Sigmoid colon (tissue), 7 donors: ENCODE results near the gene CBLB. TPM values are rescaled to one million over a fixed set of nuclear protein-coding genes. Genes with fewer than 3 reads are reported as not detected.

ENCODE experiments used
- DNase-seq: peaks from one replicate; pipeline ENCODE4 v3.0.0-alpha.2; 2019
- H3K27ac ChIP-seq, 4 donors: fragments of 200-600 bp; sonication (generic); one replicate each; pipeline ENCODE4 v1.5.1; 2016 to 2019; ENCODE audit warnings: mild to moderate bottlenecking in 1 of 4
- H3K27me3 ChIP-seq, 3 donors: fragments of 200-600 bp; sonication (generic); one replicate each; pipeline ENCODE4 v1.5.1; 2019; ENCODE audit warnings: mild to moderate bottlenecking in 1 of 3
- H3K36me3 ChIP-seq, 4 donors: fragments of 200-600 bp; sonication (generic); one replicate each; pipeline ENCODE4 v1.5.1; 2016 to 2019
- H3K4me1 ChIP-seq, 4 donors: fragments of 200-600 bp; sonication (generic); one replicate each; pipeline ENCODE4 v1.5.1; 2017 to 2019
- H3K4me3 ChIP-seq, 4 donors: fragments of 200-600 bp; sonication (generic); one replicate each; pipeline ENCODE4 v1.5.1; 2017 to 2019; ENCODE audit warnings: mild to moderate bottlenecking in 2 of 4, moderate library complexity in 1 of 4
- H3K9me3 ChIP-seq, 4 donors: fragments of 200-600 bp in 3 of 4; sonication (generic) in 3 of 4; one replicate each; pipeline versions ENCODE4 v1.5.1 to v1.6.1; 2013 to 2019
- EP300 ChIP-seq, 4 donors: sonication (generic); formaldehyde crosslinking; IDR thresholded peaks; one replicate each; pipeline ENCODE4 v1.6.1; 2017; ENCODE audit warnings: antibody characterized with exemption in 4 of 4
- POLR2A ChIP-seq, 2 donors: fragments of 450-650 bp; IDR thresholded peaks; one replicate each; pipeline ENCODE4 v1.6.1; 2016; ENCODE audit warnings: antibody characterized with exemption in 2 of 2, mild to moderate bottlenecking in 2 of 2, moderate library complexity in 2 of 2
- POLR2AphosphoS5 ChIP-seq, 4 donors: sonication (generic); formaldehyde crosslinking; IDR thresholded peaks; one replicate each; pipeline ENCODE4 v1.6.1; 2017; ENCODE audit warnings: antibody characterized with exemption in 4 of 4
- WGBS, 2 donors: extraction: QIAGEN DNeasy Blood & Tissue Kit; methylation state at CpG; one replicate each; pipeline ENCODE4 v1.1.7; 2013; 5-methylcytosine and 5-hydroxymethylcytosine counted together
- intact Hi-C: fragments of 100-400 bp; cut with DNase I; formaldehyde crosslinking; loops from one replicate; pipeline ENCODE4 v1.15.1; 2023
- polyA plus RNA-seq, 3 donors: library from polyadenylated mRNA; stranded (reverse); fragments of 200-250 nt; gene quantifications; one replicate each; pipeline ENCODE4 v1.2.3, GENCODE V29; 2013
- total RNA-seq, 4 donors: library from RNA; depleted of rRNA; stranded (reverse); fragments of >200 nt; gene quantifications; one replicate each; pipeline ENCODE4 v1.1.0, GENCODE V29; 2016
- TF ChIP-seq, protein P1 (sequence below), 4 experiments: fragments of 450-650 bp in 3 of 4; fragments of 200-600 bp in 1 of 4; IDR thresholded peaks; one replicate each; pipeline ENCODE4 v1.5.1; 2016 to 2019; ENCODE audit warnings: antibody characterized with exemption in 4 of 4, mild to moderate bottlenecking in 3 of 4, moderate library complexity in 2 of 4
- donor health status: healthy with polysubstance abuse.
- donor health status: Bipolar disorder and iron deficiency.
- donor health status: healthy.

The CBLB gene
- total and polyA plus RNA-seq, 7 donors = 9.6 to 55.9 (median 27.4) TPM

DNA sequence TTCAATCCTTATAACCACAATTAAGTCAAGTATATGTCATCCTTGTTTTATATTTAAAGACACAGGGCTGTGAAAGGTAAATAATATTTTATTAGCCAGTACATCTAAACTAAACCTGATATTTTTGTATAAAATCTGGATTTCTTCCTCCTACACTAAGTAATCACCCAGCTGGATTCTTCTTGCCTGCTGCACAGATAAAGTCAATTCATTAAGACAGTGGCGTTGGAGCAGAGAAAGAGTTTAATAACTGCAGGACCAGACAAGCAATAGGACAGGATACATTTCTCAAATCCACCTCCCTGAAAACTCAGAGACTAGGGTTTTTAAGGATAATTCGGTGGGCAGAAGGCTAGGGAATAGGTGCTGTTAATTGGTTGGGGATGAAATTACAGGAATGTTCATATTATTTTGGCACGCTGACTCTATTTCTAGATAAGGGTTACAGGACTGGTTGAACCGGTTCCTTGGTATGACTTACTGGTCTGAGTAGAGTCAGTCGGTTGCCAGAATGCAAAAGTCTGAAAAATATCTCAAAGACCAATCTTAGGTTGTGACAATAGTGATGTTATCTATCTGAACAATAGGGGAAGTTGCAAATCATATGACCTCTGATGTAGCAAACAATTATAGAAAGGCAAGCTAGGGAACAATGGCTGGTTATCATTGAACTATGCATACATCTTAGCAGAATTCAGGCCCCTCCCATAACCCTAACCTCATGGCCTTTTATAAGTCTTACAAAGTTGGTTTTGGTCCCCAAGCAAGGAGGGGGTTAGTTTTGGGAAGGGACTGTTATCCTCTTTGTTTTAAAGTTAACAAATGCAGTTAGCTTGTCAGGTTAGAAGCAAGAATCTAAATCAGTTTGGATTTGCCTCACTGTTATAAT, 257.3 kb downstream of the CBLB start:
- no peak for TF ChIP-seq POLR2A (IDR thresholded peaks at IDR 0.05)
- no peak for TF ChIP-seq POLR2AphosphoS5 (IDR thresholded peaks at IDR 0.05)
- TF ChIP-seq, protein P1, sequence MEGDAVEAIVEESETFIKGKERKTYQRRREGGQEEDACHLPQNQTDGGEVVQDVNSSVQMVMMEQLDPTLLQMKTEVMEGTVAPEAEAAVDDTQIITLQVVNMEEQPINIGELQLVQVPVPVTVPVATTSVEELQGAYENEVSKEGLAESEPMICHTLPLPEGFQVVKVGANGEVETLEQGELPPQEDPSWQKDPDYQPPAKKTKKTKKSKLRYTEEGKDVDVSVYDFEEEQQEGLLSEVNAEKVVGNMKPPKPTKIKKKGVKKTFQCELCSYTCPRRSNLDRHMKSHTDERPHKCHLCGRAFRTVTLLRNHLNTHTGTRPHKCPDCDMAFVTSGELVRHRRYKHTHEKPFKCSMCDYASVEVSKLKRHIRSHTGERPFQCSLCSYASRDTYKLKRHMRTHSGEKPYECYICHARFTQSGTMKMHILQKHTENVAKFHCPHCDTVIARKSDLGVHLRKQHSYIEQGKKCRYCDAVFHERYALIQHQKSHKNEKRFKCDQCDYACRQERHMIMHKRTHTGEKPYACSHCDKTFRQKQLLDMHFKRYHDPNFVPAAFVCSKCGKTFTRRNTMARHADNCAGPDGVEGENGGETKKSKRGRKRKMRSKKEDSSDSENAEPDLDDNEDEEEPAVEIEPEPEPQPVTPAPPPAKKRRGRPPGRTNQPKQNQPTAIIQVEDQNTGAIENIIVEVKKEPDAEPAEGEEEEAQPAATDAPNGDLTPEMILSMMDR (IDR thresholded peaks at IDR 0.05) = no peak
- TF ChIP-seq EP300 (IDR thresholded peaks at IDR 0.05) = no peak
- Histone ChIP-seq H3K4me3 (no peak overlapping the region), H3K27me3 (no peaks in the 10 kb centered on the region), H3K27ac (no peak overlapping the region), H3K36me3 (no peaks in the 10 kb centered on the region), H3K4me1 (no peaks in the 10 kb centered on the region), H3K9me3 (no peaks in the 10 kb centered on the region)
- no peak for DNase-seq
- WGBS, 2 donors = 24 to 69% methylated on average over 5 of the region's 5 CpGs
- intact Hi-C loops = no loop called here

DNA sequence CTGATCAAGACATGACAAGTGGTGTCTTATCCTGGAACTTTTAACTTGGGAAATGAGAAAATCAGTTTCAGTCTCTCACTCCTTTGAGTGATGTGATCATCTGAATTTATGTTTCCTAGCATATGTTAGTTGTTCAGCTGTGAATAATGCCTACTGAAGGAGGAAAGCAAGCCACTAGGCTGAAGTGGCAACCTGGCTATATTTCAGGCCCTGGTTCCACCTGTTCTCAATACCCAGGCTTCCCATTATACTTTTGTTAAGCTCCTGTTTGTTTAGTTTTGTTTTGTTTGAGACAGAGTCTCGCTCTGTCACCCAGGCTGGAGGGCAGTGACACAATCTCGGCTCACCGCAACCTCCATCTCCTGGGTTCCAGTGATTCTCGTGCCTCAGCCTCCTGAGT, 258.3 kb downstream of the CBLB start:
- H3K4me1 ChIP-seq = no peaks in the 10 kb centered on the region
- TF ChIP-seq EP300 (IDR thresholded peaks at IDR 0.05) (no peak), POLR2A (IDR thresholded peaks at IDR 0.05) (no peak), POLR2AphosphoS5 (IDR thresholded peaks at IDR 0.05) (no peak)
- TF ChIP-seq, protein P1 (IDR thresholded peaks at IDR 0.05) = no peak
- H3K4me3 ChIP-seq = no peak overlapping the region
- no peak overlapping the region for H3K27ac ChIP-seq
- DNase-seq = no peak
- 93 to 97% methylated on average over 4 of the region's 4 CpGs for WGBS, 2 donors
- intact Hi-C loops = no loop called here
- H3K9me3 ChIP-seq = no peaks in the 10 kb centered on the region
- H3K36me3 ChIP-seq = no peaks in the 10 kb centered on the region
- no peaks in the 10 kb centered on the region for H3K27me3 ChIP-seq

DNA sequence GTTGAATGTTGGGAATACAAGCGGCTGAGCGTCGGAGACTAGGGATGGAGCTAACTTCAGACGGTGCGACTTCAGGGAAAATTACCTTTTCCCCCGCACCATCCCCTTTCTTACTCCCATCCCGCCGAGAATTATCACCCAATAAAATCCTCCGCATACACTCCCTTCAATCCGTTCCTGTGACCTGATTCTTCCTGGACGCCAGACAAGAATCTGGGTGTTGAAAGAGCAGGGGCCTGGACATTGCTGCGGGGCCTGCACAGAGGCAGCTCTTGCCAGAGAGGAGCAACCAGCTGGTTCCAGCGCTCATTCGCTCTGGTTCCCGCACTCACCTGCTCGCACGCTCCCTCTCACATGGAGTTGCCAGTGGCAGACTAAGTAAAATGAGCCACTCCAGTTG, 260.2 kb downstream of the CBLB start:
- TF ChIP-seq POLR2A (IDR thresholded peaks at IDR 0.05) (no peak), EP300 (IDR thresholded peaks at IDR 0.05) (no peak), POLR2AphosphoS5 (IDR thresholded peaks at IDR 0.05) (no peak)
- TF ChIP-seq, protein P1 (IDR thresholded peaks at IDR 0.05) = no peak

DNA sequence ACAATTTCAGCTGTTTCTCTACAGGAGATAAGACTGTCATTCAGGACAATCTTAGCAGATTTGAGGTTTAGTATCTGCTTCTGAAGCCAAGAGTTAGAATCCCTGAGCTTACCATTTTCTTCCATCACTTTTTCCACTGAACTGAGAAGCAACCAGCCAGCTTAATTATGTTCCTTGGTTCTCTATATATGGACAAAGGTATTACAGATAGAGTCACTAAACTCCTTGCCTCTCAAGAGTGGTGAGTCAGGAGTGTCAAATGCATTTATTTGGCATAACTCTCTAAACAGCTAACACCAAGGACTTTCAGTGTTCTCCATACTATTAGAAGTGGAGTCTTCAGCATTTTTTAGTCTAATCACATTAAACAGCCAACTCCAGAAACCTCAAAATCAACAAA, 262.8 kb downstream of the CBLB start:
- H3K4me1 ChIP-seq = no peaks in the 10 kb centered on the region
- no peak overlapping the region for H3K4me3 ChIP-seq
- intact Hi-C loops = no loop called here
- H3K9me3 ChIP-seq = no peaks in the 10 kb centered on the region
- TF ChIP-seq EP300 (IDR thresholded peaks at IDR 0.05) (no peak), POLR2AphosphoS5 (IDR thresholded peaks at IDR 0.05) (no peak)
- no peak for DNase-seq
- H3K27me3 ChIP-seq = no peaks in the 10 kb centered on the region
- no peak overlapping the region for H3K27ac ChIP-seq
- no peaks in the 10 kb centered on the region for H3K36me3 ChIP-seq

More for the DNA sequence above, 260.2 kb downstream of the CBLB start:
- intact Hi-C loops = no loop called here
- Histone ChIP-seq H3K36me3 (no peaks in the 10 kb centered on the region), H3K27ac (no peak overlapping the region), H3K4me3 (no peak overlapping the region), H3K9me3 (no peaks in the 10 kb centered on the region), H3K4me1 (no peaks in the 10 kb centered on the region), H3K27me3 (no peaks in the 10 kb centered on the region)
- WGBS, 2 donors = 87 to 91% methylated on average over 17 of the region's 17 CpGs
- no peak for DNase-seq
